SH-SY5Y (cell line): Measurements from ENCODE around the gene FBXO21.

Experiments used
- GATA2 ChIP-seq: IDR thresholded peaks from 2 replicates; pipeline ENCODE4 v1.6.1; 2011; ENCODE audit warnings: mild to moderate bottlenecking, low read depth, low read length
- GATA3 ChIP-seq: IDR thresholded peaks from 2 replicates; pipeline ENCODE4 v1.6.1; 2011; ENCODE audit warnings: low read depth, mild to moderate bottlenecking, low read length, moderate library complexity

DNA sequence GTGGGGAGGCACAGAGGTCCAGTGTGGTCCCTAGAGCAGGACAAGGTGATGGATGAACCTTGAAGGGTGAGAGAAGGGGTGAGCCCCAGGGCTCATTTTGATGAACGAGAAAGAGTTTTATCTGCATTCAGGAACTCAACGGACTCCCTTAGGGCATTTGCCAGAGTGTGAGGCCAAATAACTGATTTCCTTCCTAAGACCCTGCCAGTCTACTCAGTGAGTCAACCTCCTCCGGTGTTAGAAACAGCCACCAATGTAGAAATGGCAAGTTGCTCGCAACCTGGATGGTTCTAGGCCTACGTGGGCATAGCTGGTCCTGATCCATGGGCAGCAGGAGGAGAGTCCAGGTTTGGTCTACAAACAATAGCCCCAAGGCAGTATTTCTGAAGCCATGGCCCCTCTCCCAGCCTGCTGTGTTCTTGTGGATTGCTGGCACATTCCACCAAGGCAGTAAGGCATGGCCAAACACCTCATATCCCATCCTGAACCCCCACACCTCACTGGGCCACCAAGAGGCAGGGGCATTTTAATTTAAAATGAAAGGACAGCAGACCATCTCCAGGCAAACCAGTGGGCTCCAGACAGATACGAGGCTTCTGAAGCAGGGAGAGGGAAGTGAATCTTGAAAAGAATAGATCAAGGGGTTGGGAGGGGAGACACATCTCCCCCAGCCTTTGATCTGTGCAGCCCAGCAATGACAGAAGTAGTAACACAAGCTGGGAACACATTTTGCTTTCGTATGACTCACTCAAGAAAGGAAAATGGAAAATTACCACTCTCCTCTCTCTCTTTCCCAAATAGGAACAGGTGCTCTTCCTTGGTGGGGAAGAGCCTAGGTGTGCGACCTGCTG lies 65.6 kb downstream of the FBXO21 start:
- no peak for TF ChIP-seq GATA2
- no peak for TF ChIP-seq GATA3
